Upper lobe of left lung (tissue), 6 donors: ENCODE measurements around the gene IL37. TPM values are rescaled to one million over a fixed set of nuclear protein-coding genes. Genes with fewer than 3 reads are reported as not detected.

Experiments
- ATAC-seq, 2 donors: fragments of 200-7000 bp; cut with Tn5 transposase; one replicate each; pipeline ENCODE4 v1.9.1; 2022; ENCODE audit warnings: mild to moderate bottlenecking in 2 of 2, moderate library complexity in 2 of 2; ENCODE audit not compliant: low FRiP score in 2 of 2
- DNase-seq, 2 donors: peaks; one replicate each; pipeline ENCODE4 v3.0.0-alpha.2; 2019 to 2020
- H3K27ac ChIP-seq, 4 donors: fragments of 200-600 bp; sonication (generic); one replicate each; pipeline ENCODE4 v1.5.1; 2016 to 2019
- H3K27me3 ChIP-seq, 4 donors: fragments of 200-600 bp; sonication (generic); one replicate each; pipeline ENCODE4 v1.5.1; 2017 to 2019
- H3K36me3 ChIP-seq, 4 donors: fragments of 200-600 bp; sonication (generic); one replicate each; pipeline ENCODE4 v1.5.1; 2016 to 2019
- H3K4me1 ChIP-seq, 4 donors: fragments of 200-600 bp; sonication (generic); one replicate each; pipeline ENCODE4 v1.5.1; 2018 to 2019
- H3K4me3 ChIP-seq, 4 donors: fragments of 200-600 bp; sonication (generic); one replicate each; pipeline ENCODE4 v1.5.1; 2017 to 2019; ENCODE audit warnings: mild to moderate bottlenecking in 2 of 4, moderate library complexity in 1 of 4
- H3K9me3 ChIP-seq, 4 donors: fragments of 200-600 bp; sonication (generic); one replicate each; pipeline ENCODE4 v1.5.1; 2018 to 2019
- EP300 ChIP-seq, 4 donors: sonication (generic); formaldehyde crosslinking; IDR thresholded peaks; one replicate each; pipeline ENCODE4 v1.5.1; 2017; ENCODE audit warnings: antibody characterized with exemption in 4 of 4, control low read depth in 2 of 4
- POLR2A ChIP-seq, 4 donors: fragments of 450-650 bp; IDR thresholded peaks; one replicate each; pipeline ENCODE4 v1.5.1; 2016 to 2017; ENCODE audit warnings: antibody characterized with exemption in 4 of 4, mild to moderate bottlenecking in 2 of 4
- POLR2AphosphoS5 ChIP-seq, 2 donors: sonication (generic); formaldehyde crosslinking; IDR thresholded peaks; one replicate each; pipeline ENCODE4 v1.5.1; 2017; ENCODE audit warnings: antibody characterized with exemption in 2 of 2
- WGBS, 2 donors: methylation state at CpG; one replicate each; pipeline ENCODE4 v1.1.5; 2017 to 2018; 5-methylcytosine and 5-hydroxymethylcytosine counted together
- total RNA-seq, 6 donors: library from RNA; depleted of rRNA in 4 of 6; stranded (reverse); fragments of >200 nt in 4 of 6; gene quantifications; one replicate each; pipeline versions ENCODE4 v1.1.0 to v1.2.1, GENCODE V29; 2016 to 2021
- TF ChIP-seq, protein P1 (sequence below), 6 experiments: fragments of 450-650 bp in 4 of 6; fragments of 200-600 bp in 2 of 6; sonication (generic) in 2 of 6; IDR thresholded peaks; one replicate each; pipeline ENCODE4 v1.5.1; 2016 to 2019; ENCODE audit warnings: antibody characterized with exemption in 6 of 6
- donor health status: DM: no; HTN: no; CAD: no; lungs with moderate emphysema.
- donor health status: DM: no; HTN: yes; CAD: no; lungs with severe emphysema.

Gene IL37
- total RNA-seq, 6 donors from 2014 or later = 0.37 TPM; not detected in 5

DNA sequence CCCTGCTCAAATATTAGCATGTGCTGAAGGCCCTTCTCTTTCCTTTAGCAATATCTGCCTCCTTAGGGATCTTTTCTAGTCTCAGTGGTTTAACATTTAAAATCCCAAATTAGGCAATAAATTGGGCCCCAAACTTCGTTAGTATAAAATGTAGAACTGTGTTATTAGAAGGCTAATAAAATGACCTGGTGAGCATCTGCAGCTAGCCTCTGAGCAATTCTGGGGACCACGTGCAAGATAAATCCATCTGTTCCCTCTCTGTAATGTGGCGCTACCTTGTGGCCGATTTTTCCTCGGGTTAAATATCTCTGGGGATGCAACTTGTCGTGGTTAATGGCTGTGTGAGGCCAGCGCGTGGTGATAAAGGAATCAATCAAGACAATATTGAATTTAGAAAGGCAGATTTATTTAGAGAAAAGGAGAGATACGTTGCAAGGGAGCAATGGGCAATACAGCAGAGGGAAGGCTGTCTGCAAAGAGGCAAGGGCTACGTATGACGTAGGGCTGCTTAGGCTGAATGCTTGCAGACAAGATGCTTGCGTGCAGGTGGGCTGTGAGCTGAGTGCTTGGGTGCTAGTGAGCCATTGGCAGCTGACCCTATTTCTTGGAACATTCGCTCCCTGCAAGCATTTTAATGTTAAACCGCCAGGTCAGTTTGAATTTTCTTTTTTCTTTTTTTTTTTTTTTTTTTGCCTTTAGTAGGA lies 48.3 kb downstream of the IL37 start:
- Histone ChIP-seq H3K9me3 (no peaks in the 10 kb centered on the region), H3K4me3 (no peak overlapping the region), H3K4me1 (no peaks in the 10 kb centered on the region), H3K27ac (no peak overlapping the region), H3K36me3 (no peaks in the 10 kb centered on the region), H3K27me3 (no peaks in the 10 kb centered on the region)
- TF ChIP-seq, protein P1, sequence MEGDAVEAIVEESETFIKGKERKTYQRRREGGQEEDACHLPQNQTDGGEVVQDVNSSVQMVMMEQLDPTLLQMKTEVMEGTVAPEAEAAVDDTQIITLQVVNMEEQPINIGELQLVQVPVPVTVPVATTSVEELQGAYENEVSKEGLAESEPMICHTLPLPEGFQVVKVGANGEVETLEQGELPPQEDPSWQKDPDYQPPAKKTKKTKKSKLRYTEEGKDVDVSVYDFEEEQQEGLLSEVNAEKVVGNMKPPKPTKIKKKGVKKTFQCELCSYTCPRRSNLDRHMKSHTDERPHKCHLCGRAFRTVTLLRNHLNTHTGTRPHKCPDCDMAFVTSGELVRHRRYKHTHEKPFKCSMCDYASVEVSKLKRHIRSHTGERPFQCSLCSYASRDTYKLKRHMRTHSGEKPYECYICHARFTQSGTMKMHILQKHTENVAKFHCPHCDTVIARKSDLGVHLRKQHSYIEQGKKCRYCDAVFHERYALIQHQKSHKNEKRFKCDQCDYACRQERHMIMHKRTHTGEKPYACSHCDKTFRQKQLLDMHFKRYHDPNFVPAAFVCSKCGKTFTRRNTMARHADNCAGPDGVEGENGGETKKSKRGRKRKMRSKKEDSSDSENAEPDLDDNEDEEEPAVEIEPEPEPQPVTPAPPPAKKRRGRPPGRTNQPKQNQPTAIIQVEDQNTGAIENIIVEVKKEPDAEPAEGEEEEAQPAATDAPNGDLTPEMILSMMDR (IDR thresholded peaks at IDR 0.05) = peak in 1 of 6 experiments; percentile 29
- TF ChIP-seq EP300 (IDR thresholded peaks at IDR 0.05) = no peak
- no peak for ATAC-seq
- WGBS, 2 donors = 77% methylated on average over 14 of the region's 14 CpGs
- DNase-seq = no peak

DNA sequence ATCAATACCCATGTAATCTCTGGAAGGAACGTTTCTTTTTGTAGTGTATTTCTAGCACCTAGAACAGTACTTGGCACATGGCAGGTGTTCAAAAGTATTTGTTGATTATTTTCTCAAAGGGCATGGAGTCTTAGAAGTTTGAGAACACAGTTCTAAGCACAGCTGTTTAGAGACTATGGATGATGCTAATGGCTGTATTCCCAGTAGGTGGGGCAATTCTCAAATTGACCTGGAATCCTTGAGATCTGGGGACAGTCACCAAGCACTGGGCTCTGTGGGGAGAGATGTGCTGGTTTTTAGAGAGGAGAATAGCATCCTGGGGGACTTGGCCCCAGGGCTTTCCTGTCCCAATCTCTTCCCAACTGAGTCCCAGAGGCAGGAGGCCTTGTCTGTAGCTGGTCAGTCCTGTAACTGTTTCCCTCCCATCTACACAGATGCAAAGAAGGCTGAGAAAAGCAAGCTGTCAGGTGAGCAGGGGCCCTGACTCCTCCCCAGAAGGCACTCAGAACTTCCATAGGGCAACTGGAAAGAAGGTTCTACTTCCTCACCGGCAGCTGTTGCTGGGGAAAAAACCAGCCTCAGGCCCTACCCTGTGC lies 49.4 kb downstream of the IL37 start:
- TF ChIP-seq EP300 (IDR thresholded peaks at IDR 0.05) = no peak
- TF ChIP-seq POLR2A (IDR thresholded peaks at IDR 0.05) = no peak
- TF ChIP-seq POLR2AphosphoS5 (IDR thresholded peaks at IDR 0.05) = no peak
- TF ChIP-seq, protein P1 (IDR thresholded peaks at IDR 0.05) = no peak
- 32 to 65% methylated on average over 1 to 2 of the region's 2 CpGs for WGBS, 2 donors
- H3K4me3 ChIP-seq = no peak overlapping the region
- H3K27me3 ChIP-seq = no peaks in the 10 kb centered on the region
- DNase-seq = no peak
- no peaks in the 10 kb centered on the region for H3K9me3 ChIP-seq
- H3K36me3 ChIP-seq = no peaks in the 10 kb centered on the region
- no peak for ATAC-seq
- H3K4me1 ChIP-seq = no peaks in the 10 kb centered on the region
- H3K27ac ChIP-seq = no peak overlapping the region

DNA sequence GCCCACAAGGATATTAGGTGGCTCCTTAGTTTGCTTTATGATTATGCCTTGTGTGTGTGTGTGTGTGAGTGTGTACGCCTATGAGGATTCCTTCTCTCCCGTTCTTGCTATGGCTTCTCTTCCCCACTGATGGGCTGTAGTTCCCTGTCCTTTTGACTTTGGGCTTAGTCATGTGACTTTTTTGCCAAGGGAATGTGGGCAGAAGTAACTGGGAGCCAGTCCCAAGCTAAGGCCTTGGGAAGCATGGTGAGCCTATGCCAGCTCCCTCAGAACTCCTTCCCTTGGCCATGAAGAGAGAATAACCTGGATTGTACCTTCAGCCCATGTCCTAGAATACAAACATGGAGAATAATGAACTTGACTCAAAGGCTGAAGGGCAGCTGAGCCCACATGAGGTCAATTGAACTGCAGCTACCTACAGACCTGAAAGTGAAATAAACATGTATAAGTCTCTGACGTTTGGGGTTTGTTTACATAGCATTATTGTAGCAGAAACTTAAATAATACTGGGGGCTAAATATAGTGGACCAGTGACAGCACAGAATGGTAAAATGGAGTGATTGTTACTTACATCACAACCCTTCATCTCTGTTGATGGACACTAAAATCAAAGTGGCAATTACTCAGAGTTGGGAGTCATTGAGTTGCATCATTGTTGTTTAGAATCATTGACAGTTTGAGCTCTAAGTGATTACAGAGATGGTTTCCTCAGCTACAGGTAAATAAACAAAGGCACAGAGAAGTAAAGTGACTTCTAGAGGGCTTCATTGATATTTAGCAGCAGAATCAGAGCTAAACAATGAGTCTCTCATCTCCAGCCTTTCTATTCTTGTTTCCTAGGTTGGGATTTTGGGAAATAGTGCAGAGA lies 51.6 kb downstream of the IL37 start:
- 81 to 84% methylated on average over 3 of the region's 3 CpGs for WGBS, 2 donors

DNA sequence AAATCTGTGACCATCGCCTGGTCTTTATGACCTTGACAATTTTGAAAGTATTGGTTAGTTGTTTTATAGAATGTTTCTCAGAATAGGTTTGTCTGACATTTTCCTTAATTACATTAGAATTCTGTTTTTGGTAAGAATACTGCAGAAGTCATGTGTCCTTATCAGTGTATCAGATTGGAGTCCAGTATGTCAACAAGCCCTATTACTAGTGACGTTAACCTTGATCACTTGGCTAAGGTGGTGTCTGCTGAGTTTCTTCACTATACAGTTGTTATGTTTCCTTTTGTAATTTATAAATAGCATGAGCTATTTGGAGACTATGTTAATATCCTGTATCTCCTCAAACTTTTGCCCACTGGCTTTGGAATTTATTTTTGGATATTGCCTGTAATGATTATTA lies 56.1 kb downstream of the IL37 start:
- ATAC-seq (no peak), DNase-seq (no peak)
- H3K9me3 ChIP-seq = no peaks in the 10 kb centered on the region
- no peak for TF ChIP-seq EP300 (IDR thresholded peaks at IDR 0.05)
- no peak for TF ChIP-seq POLR2A (IDR thresholded peaks at IDR 0.05)
- TF ChIP-seq, protein P1 (IDR thresholded peaks at IDR 0.05) = no peak
- TF ChIP-seq POLR2AphosphoS5 (IDR thresholded peaks at IDR 0.05) = no peak
- no peak overlapping the region for H3K27ac ChIP-seq
- no peaks in the 10 kb centered on the region for H3K27me3 ChIP-seq
- H3K4me1 ChIP-seq = no peaks in the 10 kb centered on the region
- WGBS, 2 donors = 82 to 86% methylated on average over 2 of the region's 2 CpGs
- no peaks in the 10 kb centered on the region for H3K36me3 ChIP-seq
- no peak overlapping the region for H3K4me3 ChIP-seq

More for the DNA sequence above, 51.6 kb downstream of the IL37 start:
- no peaks in the 10 kb centered on the region for H3K4me1 ChIP-seq
- DNase-seq (no peak), ATAC-seq (no peak)
- H3K9me3 ChIP-seq = no peaks in the 10 kb centered on the region
- H3K27ac ChIP-seq = no peak overlapping the region
- no peaks in the 10 kb centered on the region for H3K36me3 ChIP-seq
- H3K27me3 ChIP-seq = no peaks in the 10 kb centered on the region
- H3K4me3 ChIP-seq = no peak overlapping the region
- no peak for TF ChIP-seq POLR2A (IDR thresholded peaks at IDR 0.05)
- TF ChIP-seq, protein P1 (IDR thresholded peaks at IDR 0.05) = no peak
- TF ChIP-seq POLR2AphosphoS5 (IDR thresholded peaks at IDR 0.05) = no peak
- no peak for TF ChIP-seq EP300 (IDR thresholded peaks at IDR 0.05)

Other genes starting within 250 kb of the IL37 start
- gene NT5DC4, start 190.1 kb upstream of the IL37 start, total RNA-seq = 1 to 10 TPM in 2 of 6 donors, under 1 TPM in 2, not detected in 2; 0.55 to 5.2 (median 1.0) TPM
- gene CKAP2L, start 146.6 kb upstream of the IL37 start, total RNA-seq = 1 to 10 TPM in 5 of 6 donors, under 1 TPM in 1; 0.49 to 2.3 (median 1.7) TPM
- gene IL1A, start 126.7 kb upstream of the IL37 start, total RNA-seq = 1 to 10 TPM in 3 of 6 donors, not detected in 3; 2.5 to 4.7 (median 3.0) TPM
- 10 to 100 TPM in 3 of 6 donors, 1 to 10 TPM in 2, under 1 TPM in 1; 0.59 to 27.4 (median 9.6) TPM for gene IL1B, start 74.4 kb upstream of the IL37 start, total RNA-seq
- not detected for gene IL36G, start 66.8 kb downstream of the IL37 start, total RNA-seq
- gene IL36A, start 94.3 kb downstream of the IL37 start, total RNA-seq = not detected
- not detected for gene IL36B, start 141.7 kb downstream of the IL37 start, total RNA-seq
- not detected for gene IL36RN, start 148.0 kb downstream of the IL37 start, total RNA-seq
- not detected for gene IL1F10, start 156.8 kb downstream of the IL37 start, total RNA-seq
- gene IL1RN, start 216.4 kb downstream of the IL37 start, total RNA-seq = 10 to 100 TPM in 3 of 6 donors, 1 to 10 TPM in 3; 2.0 to 40.6 (median 7.9) TPM